Chondrocyte (in vitro differentiated cells): ENCODE results near the gene LRPAP1. TPM values are rescaled to one million over a fixed set of nuclear protein-coding genes. Genes with fewer than 3 reads are reported as not detected.

Experiments used
- DNase-seq: peaks from one replicate; pipeline ENCODE4 v3.0.0; 2021; ENCODE audit warnings: mixed read lengths, low spot score
- H3K27ac Mint-ChIP-seq: one replicate; pipeline ENCODE4 v1.8.0; 2021; ENCODE audit warnings: mild to moderate bottlenecking, moderate library complexity, mixed read lengths; ENCODE audit not compliant: unreplicated experiment
- H3K27me3 Mint-ChIP-seq: 2 replicates; pipeline ENCODE4 v1.8.0; 2021; ENCODE audit warnings: low read depth, mixed read lengths
- H3K36me3 Mint-ChIP-seq: 2 replicates; pipeline ENCODE4 v1.8.0; 2021; ENCODE audit warnings: low read depth, mixed read lengths
- H3K4me1 Mint-ChIP-seq: 2 replicates; pipeline ENCODE4 v1.8.0; 2021; ENCODE audit warnings: low read depth, mild to moderate bottlenecking, mixed read lengths
- H3K4me3 Mint-ChIP-seq: one replicate; pipeline ENCODE4 v1.8.0; 2021; ENCODE audit warnings: mild to moderate bottlenecking, moderate library complexity, mixed read lengths; ENCODE audit not compliant: unreplicated experiment
- H3K9me3 Mint-ChIP-seq: 2 replicates; pipeline ENCODE4 v1.8.0; 2021; ENCODE audit warnings: low read depth, mixed read lengths
- CTCF ChIP-seq: fragments of 200-600 bp; sonication (generic); IDR thresholded peaks from 2 replicates; pipeline ENCODE4 v1.5.0; 2021; ENCODE audit warnings: antibody characterized with exemption, mild to moderate bottlenecking, moderate library complexity
- total RNA-seq: library from RNA; stranded (reverse); gene quantifications from 3 replicates; pipeline ENCODE4 v1.2.1, GENCODE V29; 2021

LRPAP1 gene
- total RNA-seq, 1 donor from 2014 or later, result 135 TPM

GRCh38 chr4:3472411-3473141 lies 59.6 kb downstream of the LRPAP1 start:
- Mint-ChIP-seq H3K4me3 (no peak overlapping the region), H3K4me1 (no peaks in the 10 kb centered on the region), H3K27me3 (peaks cover 10% of the 10 kb centered on the region), H3K27ac (no peak overlapping the region), H3K36me3 (no peaks in the 10 kb centered on the region), H3K9me3 (no peaks in the 10 kb centered on the region)
- TF ChIP-seq CTCF, result no peak
- no peak for DNase-seq

GRCh38 chr4:3471886-3472285 lies 60.3 kb downstream of the LRPAP1 start:
- DNase-seq, result no peak
- Mint-ChIP-seq H3K27me3 (peaks cover 10% of the 10 kb centered on the region), H3K4me1 (no peaks in the 10 kb centered on the region), H3K27ac (no peak overlapping the region), H3K4me3 (no peak overlapping the region), H3K36me3 (no peaks in the 10 kb centered on the region), H3K9me3 (no peaks in the 10 kb centered on the region)
- TF ChIP-seq CTCF, result no peak

GRCh38 chr4:3471098-3471760 lies 61.0 kb downstream of the LRPAP1 start:
- DNase-seq, result peak; percentile 66
- Mint-ChIP-seq H3K9me3 (no peaks in the 10 kb centered on the region), H3K36me3 (no peaks in the 10 kb centered on the region), H3K4me3 (no peak overlapping the region), H3K4me1 (no peaks in the 10 kb centered on the region), H3K27me3 (peaks cover 6% of the 10 kb centered on the region), H3K27ac (no peak overlapping the region)
- TF ChIP-seq CTCF, result no peak

GRCh38 chr4:3470244-3471097 lies 61.8 kb downstream of the LRPAP1 start:
- no peak for TF ChIP-seq CTCF
- Mint-ChIP-seq H3K36me3 (no peaks in the 10 kb centered on the region), H3K9me3 (no peaks in the 10 kb centered on the region), H3K4me1 (no peaks in the 10 kb centered on the region), H3K27me3 (peaks cover 6% of the 10 kb centered on the region), H3K4me3 (no peak overlapping the region), H3K27ac (no peak overlapping the region)
- DNase-seq, result no peak
